T-helper 17 cell (primary cell): Measurements from ENCODE around the gene ITGA1. TPM values are rescaled to one million over a fixed set of nuclear protein-coding genes. Genes with fewer than 3 reads are reported as not detected.

Experiments used
- ATAC-seq: fragments of 150-1000 bp; cut with Tn5 transposase; 2 replicates; pipeline ENCODE4 v1.10.0; 2021; ENCODE audit warnings: mild to moderate bottlenecking, moderate library complexity
- DNase-seq, 3 donors: peaks; one replicate each; pipeline versions ENCODE4 v3.0.0 to v3.0.0-alpha.2; 2020 to 2021
- H3K9me3 ChIP-seq: one replicate; pipeline ENCODE4 v1.7.0; 2013; ENCODE audit warnings: low read length, mild to moderate bottlenecking; ENCODE audit not compliant: control insufficient read depth, poor library complexity, severe bottlenecking
- H3K27ac Mint-ChIP-seq: one replicate; pipeline ENCODE4 v1.8.0; 2022; ENCODE audit warnings: mild to moderate bottlenecking, moderate library complexity, mixed read lengths
- H3K27me3 Mint-ChIP-seq: one replicate; pipeline ENCODE4 v1.8.0; 2022; ENCODE audit warnings: mixed read lengths
- H3K36me3 Mint-ChIP-seq: one replicate; pipeline ENCODE4 v1.8.0; 2022; ENCODE audit warnings: low read depth, mixed read lengths
- H3K4me1 Mint-ChIP-seq: one replicate; pipeline ENCODE4 v1.8.0; 2022; ENCODE audit warnings: mild to moderate bottlenecking, mixed read lengths
- H3K4me3 Mint-ChIP-seq: one replicate; pipeline ENCODE4 v1.8.0; 2022; ENCODE audit warnings: mild to moderate bottlenecking, moderate library complexity, mixed read lengths
- total RNA-seq, 4 donors: library from RNA in 2 of 4; stranded (reverse) in 2 of 4; gene quantifications; one replicate each; pipeline ENCODE4 v1.2.3 and lab custom pipeline; 2022 to 2026

The ITGA1 gene
- total RNA-seq, 2 donors from 2014 or later: 4.0 to 4.3 TPM

- DNase-seq: no peak
- Mint-ChIP-seq H3K4me1 (no peaks in the 10 kb centered on the region), H3K36me3 (no peaks in the 10 kb centered on the region), H3K27me3 (peaks cover 14% of the 10 kb centered on the region), H3K4me3 (no peak overlapping the region), H3K27ac (no peak overlapping the region)
- no peak for ATAC-seq
- no peaks in the 10 kb centered on the region for H3K9me3 ChIP-seq
Measured at GRCh38 chr5:52875827-52876226, 88.1 kb downstream of the ITGA1 start.

- no peaks in the 10 kb centered on the region for H3K36me3 Mint-ChIP-seq
- ATAC-seq: no peak
- no peak for DNase-seq
- peaks cover 15% of the 10 kb centered on the region for H3K27me3 Mint-ChIP-seq
- H3K9me3 ChIP-seq: no peaks in the 10 kb centered on the region
- no peak overlapping the region for H3K27ac Mint-ChIP-seq
- no peak overlapping the region for H3K4me3 Mint-ChIP-seq
- no peaks in the 10 kb centered on the region for H3K4me1 Mint-ChIP-seq
Measured at GRCh38 chr5:52876456-52876855, 88.7 kb downstream of the ITGA1 start.

- ATAC-seq: no peak
- Mint-ChIP-seq H3K27ac (no peak overlapping the region), H3K4me1 (no peaks in the 10 kb centered on the region), H3K4me3 (no peak overlapping the region), H3K27me3 (peaks cover 15% of the 10 kb centered on the region), H3K36me3 (no peaks in the 10 kb centered on the region)
- no peak for DNase-seq
- H3K9me3 ChIP-seq: no peaks in the 10 kb centered on the region
Measured at GRCh38 chr5:52878656-52879055, 90.9 kb downstream of the ITGA1 start.

GRCh38 chr5:52880541-52880940, 92.8 kb downstream of the ITGA1 start:
- Mint-ChIP-seq H3K27ac (no peak overlapping the region), H3K4me3 (no peak overlapping the region), H3K27me3 (peaks cover 15% of the 10 kb centered on the region), H3K36me3 (no peaks in the 10 kb centered on the region), H3K4me1 (no peaks in the 10 kb centered on the region)
- ATAC-seq (no peak), DNase-seq (no peak)
- H3K9me3 ChIP-seq: no peaks in the 10 kb centered on the region

GRCh38 chr5:52881468-52881867, 93.8 kb downstream of the ITGA1 start:
- H3K9me3 ChIP-seq: no peaks in the 10 kb centered on the region
- Mint-ChIP-seq H3K27me3 (peaks cover 6% of the 10 kb centered on the region), H3K4me1 (no peaks in the 10 kb centered on the region), H3K4me3 (no peak overlapping the region), H3K36me3 (no peaks in the 10 kb centered on the region), H3K27ac (no peak overlapping the region)
- DNase-seq (no peak), ATAC-seq (no peak)

- Mint-ChIP-seq H3K4me1 (no peaks in the 10 kb centered on the region), H3K36me3 (peaks cover 3% of the 10 kb centered on the region), H3K4me3 (no peak overlapping the region), H3K27me3 (peaks cover 5% of the 10 kb centered on the region), H3K27ac (no peak overlapping the region)
- no peak for ATAC-seq
- DNase-seq: no peak
- H3K9me3 ChIP-seq: no peaks in the 10 kb centered on the region
Measured at GRCh38 chr5:52883110-52883509, 95.4 kb downstream of the ITGA1 start.

GRCh38 chr5:52884453-52884852, 96.7 kb downstream of the ITGA1 start:
- ATAC-seq: no peak
- H3K4me1 Mint-ChIP-seq: no peaks in the 10 kb centered on the region
- no peak overlapping the region for H3K4me3 Mint-ChIP-seq
- peaks cover 5% of the 10 kb centered on the region for H3K27me3 Mint-ChIP-seq
- H3K36me3 Mint-ChIP-seq: peaks cover 3% of the 10 kb centered on the region
- DNase-seq: no peak
- H3K9me3 ChIP-seq: no peaks in the 10 kb centered on the region
- H3K27ac Mint-ChIP-seq: no peak overlapping the region

GRCh38 chr5:52885614-52886013, 97.9 kb downstream of the ITGA1 start:
- DNase-seq (no peak), ATAC-seq (no peak)
- Mint-ChIP-seq H3K4me3 (no peak overlapping the region), H3K4me1 (no peaks in the 10 kb centered on the region), H3K27ac (no peak overlapping the region), H3K27me3 (peaks cover 3% of the 10 kb centered on the region), H3K36me3 (peaks cover 3% of the 10 kb centered on the region)
- no peaks in the 10 kb centered on the region for H3K9me3 ChIP-seq

GRCh38 chr5:52886206-52886605, 98.5 kb downstream of the ITGA1 start:
- Mint-ChIP-seq H3K27me3 (no peaks in the 10 kb centered on the region), H3K27ac (no peak overlapping the region), H3K4me1 (no peaks in the 10 kb centered on the region), H3K36me3 (peaks cover 3% of the 10 kb centered on the region), H3K4me3 (no peak overlapping the region)
- ATAC-seq (no peak), DNase-seq (no peak)
- H3K9me3 ChIP-seq: no peaks in the 10 kb centered on the region

- Mint-ChIP-seq H3K36me3 (peaks cover 3% of the 10 kb centered on the region), H3K4me1 (no peaks in the 10 kb centered on the region), H3K27ac (no peak overlapping the region), H3K27me3 (no peaks in the 10 kb centered on the region), H3K4me3 (no peak overlapping the region)
- ATAC-seq: no peak
- DNase-seq: no peak
- no peaks in the 10 kb centered on the region for H3K9me3 ChIP-seq
Measured at GRCh38 chr5:52887066-52887465, 99.3 kb downstream of the ITGA1 start.

- Mint-ChIP-seq H3K27ac (no peak overlapping the region), H3K36me3 (peaks cover 3% of the 10 kb centered on the region), H3K4me3 (no peak overlapping the region), H3K27me3 (no peaks in the 10 kb centered on the region), H3K4me1 (no peaks in the 10 kb centered on the region)
- no peaks in the 10 kb centered on the region for H3K9me3 ChIP-seq
- no peak for DNase-seq
- no peak for ATAC-seq
Measured at GRCh38 chr5:52888363-52888762, 100.6 kb downstream of the ITGA1 start.

- H3K36me3 Mint-ChIP-seq: peaks cover 5% of the 10 kb centered on the region
- H3K4me3 Mint-ChIP-seq: no peak overlapping the region
- no peaks in the 10 kb centered on the region for H3K9me3 ChIP-seq
- H3K27ac Mint-ChIP-seq: no peak overlapping the region
- DNase-seq: no peak
- peaks cover 6% of the 10 kb centered on the region for H3K27me3 Mint-ChIP-seq
- ATAC-seq: no peak
- H3K4me1 Mint-ChIP-seq: peaks cover 2% of the 10 kb centered on the region
Measured at GRCh38 chr5:52892242-52892878, 104.6 kb downstream of the ITGA1 start.

- Mint-ChIP-seq H3K27me3 (peaks cover 6% of the 10 kb centered on the region), H3K27ac (no peak overlapping the region), H3K4me3 (no peak overlapping the region), H3K4me1 (peaks cover 2% of the 10 kb centered on the region), H3K36me3 (peaks cover 3% of the 10 kb centered on the region)
- ATAC-seq (no peak), DNase-seq (no peak)
- no peaks in the 10 kb centered on the region for H3K9me3 ChIP-seq
Measured at GRCh38 chr5:52893105-52893504, 105.4 kb downstream of the ITGA1 start.

- DNase-seq (no peak), ATAC-seq (no peak)
- Mint-ChIP-seq H3K4me3 (no peak overlapping the region), H3K27me3 (peaks cover 6% of the 10 kb centered on the region), H3K27ac (no peak overlapping the region), H3K4me1 (peaks cover 2% of the 10 kb centered on the region), H3K36me3 (peaks cover 3% of the 10 kb centered on the region)
- no peaks in the 10 kb centered on the region for H3K9me3 ChIP-seq
Measured at GRCh38 chr5:52893863-52894262, 106.1 kb downstream of the ITGA1 start.
